BJ (cell line): Measurements from ENCODE around the gene MAP1LC3A. TPM values are rescaled to one million over a fixed set of nuclear protein-coding genes. Genes with fewer than 3 reads are reported as not detected.

Experiments used
- CTCF ChIA-PET: fragments of 350-600 bp; formaldehyde crosslinking; extraction: SDS; loops from one replicate; lab custom pipeline; 2021; ENCODE audit warnings: antibody characterized with exemption, inconsistent platforms; lab: Yijun Ruan, JAX
- POLR2A ChIA-PET: fragments of 300-600 bp; sonication (Branson Sonifier 250); formaldehyde crosslinking; extraction: SDS; loops from one replicate; lab custom pipeline; 2021; ENCODE audit warnings: antibody characterized with exemption; lab: Charles Lee
- DNase-seq: peaks from one replicate; pipeline ENCODE4 v3.0.0-alpha.2; 2011; ENCODE audit warnings: low read depth
- H3K27me3 ChIP-seq: 2 replicates; pipeline ENCODE4 v1.6.0; 2011; ENCODE audit warnings: low read length; ENCODE audit not compliant: control insufficient read depth, insufficient read depth
- H3K36me3 ChIP-seq: 2 replicates; pipeline ENCODE4 v1.5.1; 2011; ENCODE audit warnings: low read length; ENCODE audit not compliant: control insufficient read depth, insufficient read depth
- H3K4me3 ChIP-seq: 2 replicates; pipeline ENCODE4 v1.5.1; 2011; ENCODE audit warnings: low read depth, mild to moderate bottlenecking, control low read depth, low read length
- polyA plus RNA-seq: library from polyadenylated mRNA; depleted of rRNA; stranded (reverse); fragments of >200 nt; gene quantifications from 2 replicates; pipeline ENCODE4 v1.2.3, GENCODE V29; 2011
- TF ChIP-seq, protein P1 (sequence below): IDR thresholded peaks from 2 replicates; pipeline ENCODE4 v1.5.1; 2011; ENCODE audit warnings: low read depth, mild to moderate bottlenecking, control low read depth, inconsistent platforms, low read length, moderate library complexity; ENCODE audit not compliant: insufficient read depth

Gene MAP1LC3A
- polyA plus RNA-seq, 1 experiment: 33.7 TPM

DNA sequence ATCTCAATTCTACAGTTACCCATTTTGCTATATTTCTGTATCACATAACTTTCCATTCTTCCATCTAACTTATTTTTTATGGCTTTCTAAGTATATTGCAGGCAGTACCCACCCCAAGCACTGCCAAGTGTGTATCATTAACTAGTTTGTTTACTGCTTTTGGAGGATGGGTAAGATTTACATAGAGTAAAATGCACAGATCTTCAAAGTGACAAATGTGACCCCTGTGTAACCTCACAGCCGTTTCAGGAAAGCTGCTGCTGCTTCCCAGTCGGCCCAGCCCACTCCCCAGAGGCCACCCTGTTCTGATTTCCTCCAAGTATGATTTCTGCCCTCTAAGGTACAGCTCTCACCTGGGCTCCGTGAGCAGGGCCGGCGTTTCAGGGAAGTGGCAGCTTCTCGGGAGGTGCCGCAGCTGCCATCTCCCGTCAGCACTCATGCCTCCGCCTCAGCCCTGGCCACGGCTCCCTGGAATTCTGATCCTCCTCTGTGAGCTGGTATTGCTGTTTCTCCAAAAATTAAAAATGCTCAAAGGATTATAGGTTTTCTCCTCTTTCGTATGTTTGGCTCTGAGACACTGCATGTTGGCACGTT lies 15.0 kb upstream of the MAP1LC3A start:
- no peak for DNase-seq
- H3K4me3 ChIP-seq: no peak overlapping the region
- TF ChIP-seq, protein P1, sequence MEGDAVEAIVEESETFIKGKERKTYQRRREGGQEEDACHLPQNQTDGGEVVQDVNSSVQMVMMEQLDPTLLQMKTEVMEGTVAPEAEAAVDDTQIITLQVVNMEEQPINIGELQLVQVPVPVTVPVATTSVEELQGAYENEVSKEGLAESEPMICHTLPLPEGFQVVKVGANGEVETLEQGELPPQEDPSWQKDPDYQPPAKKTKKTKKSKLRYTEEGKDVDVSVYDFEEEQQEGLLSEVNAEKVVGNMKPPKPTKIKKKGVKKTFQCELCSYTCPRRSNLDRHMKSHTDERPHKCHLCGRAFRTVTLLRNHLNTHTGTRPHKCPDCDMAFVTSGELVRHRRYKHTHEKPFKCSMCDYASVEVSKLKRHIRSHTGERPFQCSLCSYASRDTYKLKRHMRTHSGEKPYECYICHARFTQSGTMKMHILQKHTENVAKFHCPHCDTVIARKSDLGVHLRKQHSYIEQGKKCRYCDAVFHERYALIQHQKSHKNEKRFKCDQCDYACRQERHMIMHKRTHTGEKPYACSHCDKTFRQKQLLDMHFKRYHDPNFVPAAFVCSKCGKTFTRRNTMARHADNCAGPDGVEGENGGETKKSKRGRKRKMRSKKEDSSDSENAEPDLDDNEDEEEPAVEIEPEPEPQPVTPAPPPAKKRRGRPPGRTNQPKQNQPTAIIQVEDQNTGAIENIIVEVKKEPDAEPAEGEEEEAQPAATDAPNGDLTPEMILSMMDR: no peak
- H3K36me3 ChIP-seq: peaks cover 16% of the 10 kb centered on the region
- POLR2A ChIA-PET: no interaction called here
- no peaks in the 10 kb centered on the region for H3K27me3 ChIP-seq
- CTCF ChIA-PET: interaction anchor here (0.5 to 1.8 kb wide), 3 partner anchors 12 to 231 kb away, joined by 3 to 8 read pairs (median 3); no protein-coding TSS in a partner anchor

DNA sequence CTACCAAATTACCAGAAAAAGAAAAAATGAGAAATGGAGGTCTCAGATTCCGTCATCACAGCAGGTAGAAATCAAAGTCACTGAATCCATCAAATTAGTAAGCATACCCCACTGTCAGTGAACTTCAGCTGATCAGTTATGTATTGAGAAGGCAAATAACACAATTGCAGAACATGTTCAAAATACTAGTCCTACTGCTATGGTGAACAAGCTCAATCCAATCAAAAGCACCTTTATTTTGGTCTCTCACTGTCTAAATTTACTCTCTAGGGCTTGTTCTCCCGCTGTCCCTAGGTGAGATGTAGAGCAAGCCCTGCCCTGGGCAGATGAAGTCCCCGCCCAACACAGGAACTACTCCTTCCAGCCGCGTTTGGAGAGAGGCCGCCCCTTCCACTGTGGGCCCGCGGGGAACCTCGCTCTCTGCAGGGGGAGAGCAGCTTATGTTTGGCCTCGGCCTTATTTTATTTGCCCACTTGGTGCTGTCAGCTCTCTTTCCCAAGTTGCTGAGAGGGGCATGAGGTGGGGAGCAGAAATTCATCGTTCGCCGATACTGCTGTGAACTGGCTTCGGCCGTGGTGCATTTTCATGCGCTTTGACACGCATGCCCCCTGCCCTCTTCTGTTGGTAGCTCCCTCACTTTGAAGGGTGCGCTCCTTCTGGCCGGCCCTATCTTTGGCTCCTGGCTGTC lies 14.3 kb upstream of the MAP1LC3A start:
- ChIA-PET CTCF (interaction anchor here (0.5 to 1.8 kb wide), 6 partner anchors 9 to 232 kb away, joined by 3 to 8 read pairs (median 3); no protein-coding TSS in a partner anchor), POLR2A (no interaction called here)
- H3K4me3 ChIP-seq: no peak overlapping the region
- no peak for DNase-seq
- TF ChIP-seq, protein P1: no peak
- no peaks in the 10 kb centered on the region for H3K27me3 ChIP-seq
- peaks cover 13% of the 10 kb centered on the region for H3K36me3 ChIP-seq

DNA sequence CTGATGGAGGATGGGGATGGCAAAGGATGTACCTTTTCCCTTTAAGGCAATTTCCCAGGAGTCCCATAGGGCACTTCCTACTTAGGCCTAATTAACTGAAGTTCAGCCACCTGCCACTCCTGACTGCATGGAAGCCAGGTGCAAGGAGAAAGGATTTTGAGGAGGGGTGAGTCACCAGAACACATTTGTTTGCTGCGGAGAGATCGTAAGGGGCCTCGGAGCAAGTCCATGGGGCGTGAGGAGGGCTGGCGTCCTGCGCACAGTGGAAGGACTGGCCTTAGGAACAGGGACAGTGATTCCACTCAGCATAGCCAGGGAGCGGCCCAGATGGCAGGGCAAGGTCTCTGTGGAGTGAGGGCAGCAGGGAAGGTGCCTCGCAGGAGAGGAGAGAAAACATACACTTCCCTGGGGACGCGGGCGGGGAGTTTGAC lies 11.8 kb upstream of the MAP1LC3A start:
- CTCF ChIA-PET: interaction anchor here (0.7 to 1.4 kb wide), 3 partner anchors 8 to 234 kb away, joined by 3 to 5 read pairs (median 4); no protein-coding TSS in a partner anchor

DNA sequence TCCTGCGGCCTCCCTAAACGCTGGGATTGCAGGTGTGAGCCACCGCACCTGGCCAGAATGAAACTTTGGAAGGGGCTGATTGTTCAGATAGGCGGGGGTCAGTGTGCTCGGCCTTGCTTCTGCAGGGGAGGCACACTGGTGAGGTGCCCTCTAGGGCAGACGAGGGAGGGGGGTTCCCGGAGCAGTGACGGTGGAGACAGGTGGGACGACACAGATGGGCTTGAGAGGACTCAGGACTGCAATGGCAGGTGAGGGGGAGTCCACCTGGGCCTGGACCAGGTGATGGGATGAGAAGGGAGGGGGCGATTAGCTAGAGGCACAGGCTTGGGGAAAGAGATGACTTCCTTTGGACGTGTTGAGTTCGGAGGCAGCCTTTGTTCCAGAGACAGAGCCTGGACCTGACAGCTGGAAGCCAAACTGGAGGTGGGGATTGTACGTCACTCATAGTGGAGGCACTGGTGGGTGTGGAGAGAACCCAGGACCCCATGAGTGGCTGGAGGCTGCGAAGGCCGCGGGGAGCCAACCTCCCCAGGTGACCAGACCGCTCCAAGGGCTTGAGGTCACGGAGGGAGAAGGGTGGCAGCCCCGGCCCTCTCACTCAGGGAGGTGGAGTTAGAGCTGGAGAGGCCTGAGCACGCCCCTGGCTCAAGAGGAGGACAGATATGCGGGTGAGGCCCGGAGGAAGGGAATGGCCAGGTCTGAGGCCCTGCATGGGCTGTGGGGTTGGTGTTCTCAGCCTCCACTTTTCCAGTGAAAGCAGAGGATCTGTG lies 10.5 kb upstream of the MAP1LC3A start:
- Histone ChIP-seq H3K36me3 (no peaks in the 10 kb centered on the region), H3K27me3 (no peaks in the 10 kb centered on the region), H3K4me3 (no peak overlapping the region)
- CTCF ChIA-PET: interaction anchor here (0.6 to 2.0 kb wide), 5 partner anchors 9 to 137 kb away, joined by 3 to 6 read pairs (median 4); no protein-coding TSS in a partner anchor
- TF ChIP-seq, protein P1: no peak
- DNase-seq: no peak
- POLR2A ChIA-PET: no interaction called here

More for the DNA sequence above, 11.8 kb upstream of the MAP1LC3A start:
- H3K36me3 ChIP-seq: peaks cover 2% of the 10 kb centered on the region; the same call in 1 of the 2 replicates
- DNase-seq: no peak
- no peak overlapping the region for H3K4me3 ChIP-seq
- H3K27me3 ChIP-seq: no peaks in the 10 kb centered on the region
- POLR2A ChIA-PET: no interaction called here
- TF ChIP-seq, protein P1: no peak
